ENCODE data around the gene RIBC2.

RIBC2 gene

DNA sequence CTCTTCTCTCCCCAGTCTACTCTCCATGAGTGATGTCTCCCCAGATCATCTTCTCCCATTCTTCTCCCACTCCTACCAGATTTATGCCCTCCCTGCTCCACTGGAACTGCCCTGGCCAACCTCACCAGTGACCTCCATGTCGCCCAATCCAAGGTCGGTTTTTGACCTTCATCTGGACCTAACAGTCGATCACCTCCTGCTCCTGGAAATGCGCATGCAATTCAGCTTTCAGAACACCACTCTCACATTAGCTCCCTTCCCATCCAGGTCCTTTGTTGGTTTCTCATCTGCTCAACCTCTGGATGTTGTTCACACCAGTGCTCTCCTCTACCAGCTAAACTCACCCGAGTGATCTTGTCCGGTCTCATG lies 5.3 kb downstream of the RIBC2 start:
- no peak overlapping the region for H3K4me3 ChIP-seq (ENCODE audit: low read depth, low read length)
- TF ChIP-seq, protein P1, sequence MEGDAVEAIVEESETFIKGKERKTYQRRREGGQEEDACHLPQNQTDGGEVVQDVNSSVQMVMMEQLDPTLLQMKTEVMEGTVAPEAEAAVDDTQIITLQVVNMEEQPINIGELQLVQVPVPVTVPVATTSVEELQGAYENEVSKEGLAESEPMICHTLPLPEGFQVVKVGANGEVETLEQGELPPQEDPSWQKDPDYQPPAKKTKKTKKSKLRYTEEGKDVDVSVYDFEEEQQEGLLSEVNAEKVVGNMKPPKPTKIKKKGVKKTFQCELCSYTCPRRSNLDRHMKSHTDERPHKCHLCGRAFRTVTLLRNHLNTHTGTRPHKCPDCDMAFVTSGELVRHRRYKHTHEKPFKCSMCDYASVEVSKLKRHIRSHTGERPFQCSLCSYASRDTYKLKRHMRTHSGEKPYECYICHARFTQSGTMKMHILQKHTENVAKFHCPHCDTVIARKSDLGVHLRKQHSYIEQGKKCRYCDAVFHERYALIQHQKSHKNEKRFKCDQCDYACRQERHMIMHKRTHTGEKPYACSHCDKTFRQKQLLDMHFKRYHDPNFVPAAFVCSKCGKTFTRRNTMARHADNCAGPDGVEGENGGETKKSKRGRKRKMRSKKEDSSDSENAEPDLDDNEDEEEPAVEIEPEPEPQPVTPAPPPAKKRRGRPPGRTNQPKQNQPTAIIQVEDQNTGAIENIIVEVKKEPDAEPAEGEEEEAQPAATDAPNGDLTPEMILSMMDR (IDR thresholded peaks at IDR 0.05; ENCODE audit: low read depth, low read length) = no peak

DNA sequence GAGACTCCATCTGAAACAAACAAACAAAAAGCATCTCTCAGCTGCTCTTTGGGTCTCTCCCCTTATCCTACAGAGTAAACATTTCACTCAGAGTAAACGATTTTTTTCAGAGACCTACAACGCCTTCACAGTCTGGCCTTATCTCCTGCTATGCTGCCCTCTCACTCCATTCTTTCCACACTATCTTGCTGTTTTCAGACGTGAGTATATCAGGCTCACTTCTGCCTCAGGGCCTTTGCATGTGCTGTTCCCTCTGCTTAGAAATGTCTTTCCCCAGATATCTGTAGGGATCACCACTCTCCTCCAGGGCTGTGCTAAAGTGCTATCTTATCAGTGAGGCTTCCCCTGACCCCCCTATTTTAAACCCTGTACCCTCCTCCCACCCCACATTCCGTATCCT lies 6.5 kb downstream of the RIBC2 start:
- TF ChIP-seq, protein P1 (IDR thresholded peaks at IDR 0.05; ENCODE audit: low read depth, low read length) = no peak
- no peak overlapping the region for H3K4me3 ChIP-seq (ENCODE audit: low read depth, low read length)

DNA sequence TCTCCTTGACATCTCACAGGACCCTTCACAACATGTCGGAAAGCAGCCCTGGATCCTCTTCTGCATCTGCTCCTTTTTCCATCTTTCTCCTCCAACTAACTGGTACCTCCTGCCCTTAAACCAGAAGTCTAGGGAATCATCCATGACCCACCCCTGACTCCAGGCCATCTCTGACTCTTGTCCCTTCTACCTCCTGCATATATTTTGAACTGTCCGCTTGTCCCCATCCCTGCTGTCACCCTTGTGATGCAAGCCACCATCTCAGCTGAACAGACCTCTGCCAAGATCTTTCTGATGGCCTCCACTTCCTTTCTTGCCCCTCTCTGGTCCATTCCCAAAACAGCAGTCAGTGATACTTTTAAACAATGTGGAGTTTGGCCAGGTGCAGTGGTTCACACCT lies 7.0 kb downstream of the RIBC2 start:
- TF ChIP-seq, protein P1 (IDR thresholded peaks at IDR 0.05; ENCODE audit: low read depth, low read length) = no peak
- no peak overlapping the region for H3K4me3 ChIP-seq (ENCODE audit: low read depth, low read length)

DNA sequence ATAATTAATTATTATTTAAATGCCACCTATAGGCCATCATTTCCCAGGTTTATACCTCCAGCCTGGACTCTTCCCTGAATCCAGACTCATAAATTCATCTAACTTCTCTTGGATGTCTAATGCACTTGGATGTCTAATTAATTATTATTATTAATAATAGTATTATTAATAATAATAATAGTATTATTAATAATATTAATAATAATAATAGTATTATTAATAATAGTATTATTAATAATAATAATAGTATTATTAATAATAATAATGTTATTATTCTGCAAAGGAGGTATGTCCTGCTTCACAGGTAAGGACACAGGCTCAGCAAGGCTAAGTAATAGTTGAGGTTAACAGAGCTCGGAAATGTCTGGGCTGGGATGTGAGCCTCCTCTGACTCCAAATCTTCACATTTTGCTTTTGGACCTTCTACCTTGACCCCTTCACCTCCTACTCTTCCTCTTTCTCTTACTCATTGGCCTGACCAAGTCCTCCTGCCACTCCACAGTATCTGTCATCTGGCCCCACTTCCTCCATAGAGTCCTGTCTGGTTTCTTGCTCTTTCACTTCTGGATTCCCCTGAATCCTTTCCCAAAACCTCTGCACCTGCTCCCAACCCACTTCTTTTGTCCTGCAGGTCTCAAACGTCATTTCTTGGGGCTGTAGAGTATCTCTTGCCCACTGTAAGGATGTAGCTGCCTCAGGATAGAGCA lies 8.0 kb downstream of the RIBC2 start:
- H3K4me3 ChIP-seq (ENCODE audit: low read depth, low read length) = no peak overlapping the region
- TF ChIP-seq, protein P1 (IDR thresholded peaks at IDR 0.05; ENCODE audit: low read depth, low read length) = no peak

DNA sequence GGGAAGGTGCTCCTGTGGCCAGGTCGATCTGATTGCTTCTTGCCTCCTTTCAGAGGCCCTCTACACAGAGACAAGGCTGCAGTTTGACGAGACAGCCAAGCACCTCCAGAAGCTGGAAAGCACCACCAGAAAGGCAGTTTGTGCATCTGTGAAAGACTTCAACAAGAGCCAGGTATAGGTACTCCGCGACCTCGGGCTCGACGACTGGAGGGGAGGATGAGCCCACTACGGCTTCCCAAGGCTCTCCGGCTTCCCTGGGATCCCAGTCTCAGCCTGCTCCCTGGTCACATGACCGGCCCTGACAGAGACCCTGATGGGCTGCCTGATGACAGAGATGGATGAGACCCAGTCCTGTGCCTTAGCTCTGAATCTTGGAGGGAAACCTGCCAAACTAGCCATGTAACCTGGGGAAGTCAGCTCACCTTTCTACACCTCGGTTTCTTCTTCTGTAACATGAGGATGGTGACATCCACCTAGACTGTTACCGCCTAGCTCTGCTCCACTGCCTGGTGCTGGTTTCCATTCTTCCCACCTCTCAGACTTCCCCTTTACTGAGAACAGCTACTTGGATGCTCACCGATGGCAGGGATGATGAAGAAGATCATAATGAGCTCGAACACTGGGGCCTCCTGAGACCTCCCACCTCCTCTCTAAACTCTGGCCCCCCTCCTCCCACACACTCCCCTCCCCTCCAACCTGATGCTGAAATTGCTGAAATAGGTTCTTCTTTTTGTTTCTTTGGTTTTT lies 8.9 kb downstream of the RIBC2 start:
- TF ChIP-seq, protein P1 (IDR thresholded peaks at IDR 0.05; ENCODE audit: low read depth, low read length) = no peak
- H3K4me3 ChIP-seq (ENCODE audit: low read depth, low read length) = no peak overlapping the region

DNA sequence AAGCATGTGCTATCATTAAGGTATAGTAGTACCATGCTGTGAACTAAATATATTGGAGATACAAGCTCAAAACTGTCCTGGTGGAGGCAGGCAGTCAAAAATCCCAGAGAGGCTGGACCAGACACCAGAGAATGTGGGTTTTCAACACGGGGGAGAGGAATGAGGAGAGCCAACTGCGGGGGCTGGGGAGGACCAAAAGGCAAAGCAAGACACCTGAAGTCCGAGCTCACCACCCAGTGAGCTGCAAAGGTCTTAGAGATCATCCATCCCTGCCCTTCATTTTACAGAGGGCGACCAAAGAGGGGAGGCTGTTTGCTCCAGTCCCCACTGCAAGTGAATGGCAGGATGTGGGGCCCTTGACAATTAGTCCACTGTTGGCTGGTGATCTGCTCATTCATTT lies 10.0 kb downstream of the RIBC2 start:
- TF ChIP-seq, protein P1 (IDR thresholded peaks at IDR 0.05; ENCODE audit: low read depth, low read length) = no peak
- no peak overlapping the region for H3K4me3 ChIP-seq (ENCODE audit: low read depth, low read length)

DNA sequence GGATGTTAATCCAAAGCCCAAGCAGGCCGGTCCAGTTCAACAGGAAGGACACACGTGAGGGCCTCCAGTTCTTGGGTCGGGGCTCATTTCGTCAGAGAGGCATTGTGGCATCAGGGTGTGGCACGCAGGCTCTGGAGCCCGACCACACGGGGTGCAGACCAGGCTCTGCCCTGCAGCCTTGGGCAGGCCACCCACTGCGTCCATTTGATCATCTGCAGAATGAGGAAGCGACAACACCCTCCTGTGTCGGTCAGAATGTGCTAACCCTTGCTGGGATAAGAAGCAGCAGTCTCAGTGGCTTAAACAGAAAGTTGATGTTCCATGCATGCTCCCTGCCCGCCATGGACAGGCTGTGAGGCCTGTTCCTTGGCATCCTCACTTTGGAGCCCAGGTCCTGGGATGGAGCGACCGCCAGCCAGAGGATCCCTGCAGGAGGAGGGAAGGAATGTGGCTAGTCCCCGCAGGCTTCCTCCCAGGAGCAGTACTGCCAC lies 10.8 kb downstream of the RIBC2 start:
- TF ChIP-seq, protein P1 (IDR thresholded peaks at IDR 0.05; ENCODE audit: low read depth, low read length) = no peak
- no peak overlapping the region for H3K4me3 ChIP-seq (ENCODE audit: low read depth, low read length)

Measured in WI38 (cell line).